Pancreas (tissue), 10 donors: Measurements from ENCODE around the gene TRIM58. TPM values are rescaled to one million over a fixed set of nuclear protein-coding genes. Genes with fewer than 3 reads are reported as not detected.

Experiments
- ATAC-seq, 4 donors: fragments of 200-7000 bp; cut with Tn5 transposase; one replicate each; pipeline versions ENCODE4 v1.8.0 to v1.9.1; 2020; ENCODE audit warnings: mild to moderate bottlenecking in 4 of 4, moderate library complexity in 4 of 4
- DNase-seq, 6 donors: peaks; one replicate each; pipeline ENCODE4 v3.0.0-alpha.2; 2020
- FAIRE-seq: peaks from 2 replicates; lab custom pipeline; 2012; peaks lifted over from hg19 to GRCh38; lab: Jason Lieb, UNC
- H3K27ac ChIP-seq, 4 donors: fragments of 200-600 bp; sonication (generic); 1 replicate in 3 of 4; 2 replicates in 1 of 4; pipeline versions ENCODE4 v1.5.0 to v1.8.0; 2020
- H3K27me3 ChIP-seq, 4 donors: fragments of 200-600 bp; one replicate each; pipeline ENCODE4 v1.8.0; 2021
- H3K36me3 ChIP-seq, 3 donors: fragments of 200-600 bp; sonication (generic) in 1 of 3; one replicate each; pipeline versions ENCODE4 v1.5.0 to v1.8.0; 2020 to 2021
- H3K4me1 ChIP-seq, 3 donors: fragments of 200-600 bp; one replicate each; pipeline ENCODE4 v1.8.0; 2021
- H3K4me3 ChIP-seq, 4 donors: fragments of 200-600 bp; sonication (generic) in 2 of 4; one replicate each; pipeline versions ENCODE4 v1.5.0 to v1.8.0; 2020 to 2021
- H3K9me3 ChIP-seq, 4 donors: fragments of 200-600 bp; one replicate each; pipeline ENCODE4 v1.8.0; 2021
- WGBS, 2 donors: extraction: QIAGEN DNeasy Blood & Tissue Kit; methylation state at CpG; one replicate each; pipeline ENCODE4 v1.1.7; 2013; 5-methylcytosine and 5-hydroxymethylcytosine counted together
- intact Hi-C, 3 donors: fragments of 100-400 bp; cut with DNase I; formaldehyde crosslinking; loops; one replicate each; pipeline versions ENCODE4 v1.11.1 to v1.14.2; 2022
- polyA plus RNA-seq, 2 donors: library from polyadenylated mRNA; stranded (reverse); fragments of 200-250 nt; gene quantifications; one replicate each; pipeline ENCODE4 v1.2.3, GENCODE V29; 2013
- total RNA-seq, 6 donors: library from RNA; stranded (reverse); fragmentation: NEBNext Ultra II Directional in 4 of 6; extraction: Animal tissue kit (Norgen Biotek cat#: 25700) in 4 of 6; gene quantifications; one replicate each; pipeline versions ENCODE4 v1.2.1 to v1.2.4, GENCODE V29; 2021 to 2023
- TF ChIP-seq, protein P1 (sequence below), 4 donors: fragments of 200-600 bp; sonication (generic) in 3 of 4; IDR thresholded peaks; one replicate each; pipeline versions ENCODE4 v1.5.0 to v1.8.0; 2021; ENCODE audit warnings: antibody characterized with exemption in 4 of 4
- donor health status: healthy with polysubstance abuse.
- donor health status: DM: no; HTN: no; CAD: no; lungs with moderate emphysema.
- donor health status: DM: no; HTN: no; CAD: no.
- donor health status: control.
- donor health status: control.
- donor health status: Bipolar disorder and iron deficiency.
- donor health status: DM: yes; HTN: yes; CAD: no.
- donor health status: DM: no; HTN: no; CAD: no.
- donor health status: DM: no; HTN: no; CAD: no.
- donor health status: DM: yes; HTN: yes; CAD: no.

Gene TRIM58
- total and polyA plus RNA-seq, 8 donors, result 0.04 to 0.47 (median 0.13) TPM

DNA sequence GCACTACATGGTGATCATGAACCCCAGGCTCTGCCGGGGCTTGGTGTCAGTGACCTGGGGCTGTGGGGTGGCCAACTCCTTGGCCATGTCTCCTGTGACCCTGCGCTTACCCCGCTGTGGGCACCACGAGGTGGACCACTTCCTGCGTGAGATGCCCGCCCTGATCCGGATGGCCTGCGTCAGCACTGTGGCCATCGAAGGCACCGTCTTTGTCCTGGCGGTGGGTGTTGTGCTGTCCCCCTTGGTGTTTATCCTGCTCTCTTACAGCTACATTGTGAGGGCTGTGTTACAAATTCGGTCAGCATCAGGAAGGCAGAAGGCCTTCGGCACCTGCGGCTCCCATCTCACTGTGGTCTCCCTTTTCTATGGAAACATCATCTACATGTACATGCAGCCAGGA lies 39.0 kb downstream of the TRIM58 start:
- ATAC-seq (no peak), FAIRE-seq (no peak), DNase-seq (peak in 1 of 6 donors; percentile 42)
- H3K4me3 ChIP-seq, result no peak overlapping the region
- H3K27me3 ChIP-seq, result no peaks in the 10 kb centered on the region
- 75 to 84% methylated on average over 14 of the region's 14 CpGs for WGBS, 2 donors
- no peak overlapping the region for H3K27ac ChIP-seq
- H3K36me3 ChIP-seq, result no peaks in the 10 kb centered on the region
- TF ChIP-seq, protein P1, sequence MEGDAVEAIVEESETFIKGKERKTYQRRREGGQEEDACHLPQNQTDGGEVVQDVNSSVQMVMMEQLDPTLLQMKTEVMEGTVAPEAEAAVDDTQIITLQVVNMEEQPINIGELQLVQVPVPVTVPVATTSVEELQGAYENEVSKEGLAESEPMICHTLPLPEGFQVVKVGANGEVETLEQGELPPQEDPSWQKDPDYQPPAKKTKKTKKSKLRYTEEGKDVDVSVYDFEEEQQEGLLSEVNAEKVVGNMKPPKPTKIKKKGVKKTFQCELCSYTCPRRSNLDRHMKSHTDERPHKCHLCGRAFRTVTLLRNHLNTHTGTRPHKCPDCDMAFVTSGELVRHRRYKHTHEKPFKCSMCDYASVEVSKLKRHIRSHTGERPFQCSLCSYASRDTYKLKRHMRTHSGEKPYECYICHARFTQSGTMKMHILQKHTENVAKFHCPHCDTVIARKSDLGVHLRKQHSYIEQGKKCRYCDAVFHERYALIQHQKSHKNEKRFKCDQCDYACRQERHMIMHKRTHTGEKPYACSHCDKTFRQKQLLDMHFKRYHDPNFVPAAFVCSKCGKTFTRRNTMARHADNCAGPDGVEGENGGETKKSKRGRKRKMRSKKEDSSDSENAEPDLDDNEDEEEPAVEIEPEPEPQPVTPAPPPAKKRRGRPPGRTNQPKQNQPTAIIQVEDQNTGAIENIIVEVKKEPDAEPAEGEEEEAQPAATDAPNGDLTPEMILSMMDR (IDR thresholded peaks at IDR 0.05), result no peak
- intact Hi-C loops, result no loop called here
- no peaks in the 10 kb centered on the region for H3K4me1 ChIP-seq
- H3K9me3 ChIP-seq, result no peaks in the 10 kb centered on the region

DNA sequence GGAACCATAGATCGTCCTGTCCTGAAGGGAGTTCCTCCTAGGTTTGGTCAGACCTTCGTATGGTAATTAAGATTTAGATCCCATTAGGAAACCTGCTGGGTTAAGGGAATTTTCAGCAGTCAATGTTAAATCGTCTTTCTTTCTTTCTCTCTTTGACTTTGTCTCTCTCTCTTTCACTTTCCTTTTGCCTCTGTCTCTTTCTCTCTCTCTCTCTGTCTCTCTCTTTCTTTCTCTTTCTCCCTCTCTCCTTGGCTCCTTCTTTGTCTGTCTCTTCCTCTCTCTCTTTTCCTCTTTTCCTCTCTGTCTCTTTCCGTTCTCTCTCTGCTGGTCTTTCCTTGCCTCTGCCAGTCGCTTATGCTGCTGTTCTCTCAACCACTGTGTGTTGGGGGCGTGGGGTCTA lies 47.1 kb downstream of the TRIM58 start:
- no peak for ATAC-seq
- H3K27ac ChIP-seq, result no peak overlapping the region
- WGBS, 2 donors, result 51 to 66% methylated on average over 6 of the region's 6 CpGs
- H3K27me3 ChIP-seq, result no peaks in the 10 kb centered on the region
- no peaks in the 10 kb centered on the region for H3K9me3 ChIP-seq
- no peak overlapping the region for H3K4me3 ChIP-seq
- H3K4me1 ChIP-seq, result no peaks in the 10 kb centered on the region
- no peak for DNase-seq
- intact Hi-C loops, result no loop called here
- FAIRE-seq, result no peak
- TF ChIP-seq, protein P1 (IDR thresholded peaks at IDR 0.05), result no peak
- no peaks in the 10 kb centered on the region for H3K36me3 ChIP-seq

DNA sequence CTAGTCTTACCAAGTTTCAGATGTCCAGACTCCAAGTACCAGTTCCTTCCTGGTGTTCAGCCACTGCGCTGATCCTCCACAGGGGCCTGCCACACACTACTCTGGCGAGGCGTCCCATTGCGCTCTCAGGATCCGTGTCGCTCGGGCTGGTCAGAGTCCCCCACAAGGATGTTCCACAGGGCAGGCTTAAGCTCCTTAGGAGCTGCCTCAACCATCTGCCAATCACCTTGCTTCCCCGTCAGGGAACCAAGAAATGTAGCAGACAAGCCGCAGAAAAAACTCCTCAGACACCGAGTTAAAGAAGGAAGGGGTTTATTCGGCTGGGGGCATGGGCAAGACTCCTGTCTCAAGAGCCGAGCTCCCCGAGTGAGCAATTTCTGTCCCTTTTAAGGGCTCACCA lies 48.2 kb downstream of the TRIM58 start:
- ATAC-seq, result no peak
- no peak overlapping the region for H3K27ac ChIP-seq
- H3K36me3 ChIP-seq, result no peaks in the 10 kb centered on the region
- 78 to 86% methylated on average over 13 of the region's 13 CpGs for WGBS, 2 donors
- intact Hi-C loops, result no loop called here
- H3K4me3 ChIP-seq, result no peak overlapping the region
- no peaks in the 10 kb centered on the region for H3K4me1 ChIP-seq
- no peaks in the 10 kb centered on the region for H3K9me3 ChIP-seq
- FAIRE-seq, result no peak
- no peak for DNase-seq
- no peaks in the 10 kb centered on the region for H3K27me3 ChIP-seq
- TF ChIP-seq, protein P1 (IDR thresholded peaks at IDR 0.05), result no peak

DNA sequence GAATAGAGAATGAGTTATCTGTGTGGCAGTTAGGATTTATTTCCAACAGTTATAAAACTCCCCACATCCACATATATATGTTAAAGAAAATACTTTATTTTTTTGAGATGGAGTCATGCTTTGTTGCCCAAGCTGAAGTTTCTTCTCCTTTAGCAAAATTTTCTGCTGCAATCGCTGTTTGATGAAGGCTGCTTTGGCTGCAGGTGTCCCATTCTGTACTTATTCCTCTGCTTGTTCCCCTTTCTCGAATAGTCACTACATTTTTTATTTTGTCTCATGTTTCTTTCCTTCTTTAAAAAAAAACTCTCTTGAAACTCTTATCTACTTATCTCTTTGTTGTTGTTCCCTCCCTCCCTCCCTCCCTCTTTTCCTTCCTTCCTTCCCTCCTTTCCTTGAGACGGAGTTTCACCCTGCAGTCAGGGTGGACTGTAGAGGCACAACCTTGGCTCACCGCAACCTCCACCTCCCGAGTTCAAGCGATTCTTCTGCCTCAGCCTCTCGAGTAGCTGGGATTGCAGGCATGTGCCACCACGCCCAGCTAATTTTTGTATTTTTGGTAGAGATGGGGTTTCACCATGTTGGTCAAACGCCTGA lies 49.0 kb downstream of the TRIM58 start:
- FAIRE-seq (no peak), ATAC-seq (no peak), DNase-seq (no peak)
- Histone ChIP-seq H3K36me3 (no peaks in the 10 kb centered on the region), H3K9me3 (no peaks in the 10 kb centered on the region), H3K4me1 (no peaks in the 10 kb centered on the region), H3K27ac (no peak overlapping the region), H3K27me3 (no peaks in the 10 kb centered on the region), H3K4me3 (no peak overlapping the region)
- TF ChIP-seq, protein P1 (IDR thresholded peaks at IDR 0.05), result no peak
- intact Hi-C loops, result no loop called here
- WGBS, 2 donors, result 62 to 65% methylated on average over 9 of the region's 9 CpGs

DNA sequence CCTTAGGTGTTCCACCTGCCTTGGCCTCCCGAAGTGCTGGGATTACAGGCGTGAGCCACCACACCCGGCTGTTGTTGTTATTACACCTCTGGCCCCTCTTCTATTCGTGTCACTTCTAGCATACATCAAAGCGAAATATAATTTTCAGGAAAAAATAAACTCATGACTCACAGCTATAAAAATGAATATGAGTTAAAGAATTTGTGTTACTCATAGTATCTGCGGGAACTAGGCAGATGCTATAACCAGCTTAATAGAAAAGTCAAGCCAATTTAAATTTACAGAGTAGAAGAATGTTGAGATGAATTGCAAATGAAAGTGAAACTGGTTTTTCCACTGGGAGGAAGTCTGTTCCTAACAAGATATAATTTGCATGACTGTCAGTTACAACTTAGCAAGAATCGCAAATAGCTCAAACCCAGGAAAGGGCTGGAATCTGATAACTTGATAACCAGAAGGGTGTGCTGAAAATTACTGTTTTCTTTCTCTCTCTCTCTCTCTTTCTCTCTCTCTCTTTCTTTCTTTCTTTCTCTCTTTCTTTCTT lies 49.6 kb downstream of the TRIM58 start:
- H3K36me3 ChIP-seq, result no peaks in the 10 kb centered on the region
- no peak overlapping the region for H3K4me3 ChIP-seq
- no peaks in the 10 kb centered on the region for H3K27me3 ChIP-seq
- DNase-seq (no peak), FAIRE-seq (no peak), ATAC-seq (peak in 2 of 4 donors; percentile 25 to 58)
- WGBS, 2 donors, result 44 to 50% methylated on average over 7 of the region's 7 CpGs
- intact Hi-C loops, result no loop called here
- H3K9me3 ChIP-seq, result no peaks in the 10 kb centered on the region
- TF ChIP-seq, protein P1 (IDR thresholded peaks at IDR 0.05), result no peak
- no peaks in the 10 kb centered on the region for H3K4me1 ChIP-seq
- H3K27ac ChIP-seq, result no peak overlapping the region
